Measurements from ENCODE around the gene ASF1B.

DNA sequence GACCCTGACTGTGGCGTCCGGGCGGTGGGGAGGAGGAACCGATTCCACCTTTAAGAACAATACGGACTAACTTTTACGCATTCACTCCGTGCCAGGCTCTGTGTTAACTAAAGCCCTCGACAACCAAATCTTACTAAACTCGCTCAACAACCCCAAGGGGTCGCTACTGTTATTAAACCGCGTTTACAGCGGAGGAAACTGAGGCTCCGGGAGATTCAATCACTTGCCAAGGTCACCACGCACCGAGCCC lies 47.1 kb downstream of the ASF1B start:
- TF ChIP-seq CTCF (IDR thresholded peaks at IDR 0.05; ENCODE audit: low read depth, low read length, poor library complexity, severe bottlenecking), result peak; percentile 53
- no peak for TF ChIP-seq EZH2phosphoT487 (IDR thresholded peaks at IDR 0.05; ENCODE audit: borderline replicate concordance, low read length)

Data from DOHH2 (cell line).